Muscle of back (tissue), 13 donors: ENCODE results near the gene CDY1B. TPM values are rescaled to one million over a fixed set of nuclear protein-coding genes. Genes with fewer than 3 reads are reported as not detected.
"Not testable (repeated sequence)": the region's sequence is repeated elsewhere in the genome, so short reads cannot be mapped to it uniquely, and the experiment has no call there.

Source experiments
- DNase-seq, 3 donors: peaks; one replicate each; pipeline versions ENCODE4 v3.0.0 to v3.0.0-alpha.2; 2013
- long read RNA-seq, 9 donors: transcript quantifications; one replicate each; lab custom pipeline, GENCODE V29; 2026
- polyA plus RNA-seq, 10 donors: library from polyadenylated mRNA; unstranded; fragments of 120-200 nt; gene quantifications; one replicate each; pipeline ENCODE4 v1.2.1, GENCODE V29; 2013; ENCODE audit not compliant: insufficient read length in 10 of 10

CDY1B gene, protein sequence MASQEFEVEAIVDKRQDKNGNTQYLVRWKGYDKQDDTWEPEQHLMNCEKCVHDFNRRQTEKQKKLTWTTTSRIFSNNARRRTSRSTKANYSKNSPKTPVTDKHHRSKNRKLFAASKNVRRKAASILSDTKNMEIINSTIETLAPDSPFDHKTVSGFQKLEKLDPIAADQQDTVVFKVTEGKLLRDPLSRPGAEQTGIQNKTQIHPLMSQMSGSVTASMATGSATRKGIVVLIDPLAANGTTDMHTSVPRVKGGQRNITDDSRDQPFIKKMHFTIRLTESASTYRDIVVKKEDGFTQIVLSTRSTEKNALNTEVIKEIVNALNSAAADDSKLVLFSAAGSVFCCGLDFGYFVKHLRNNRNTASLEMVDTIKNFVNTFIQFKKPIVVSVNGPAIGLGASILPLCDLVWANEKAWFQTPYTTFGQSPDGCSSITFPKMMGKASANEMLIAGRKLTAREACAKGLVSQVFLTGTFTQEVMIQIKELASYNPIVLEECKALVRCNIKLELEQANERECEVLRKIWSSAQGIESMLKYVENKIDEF
- not detected for polyA plus RNA-seq
- long read RNA-seq, donor 1: 0 reads
- long read RNA-seq, donor 2: 0 reads
- long read RNA-seq, donor 3: 0 reads
- long read RNA-seq, donor 4: 0 reads
- long read RNA-seq, donor 5: 0 reads
- long read RNA-seq, donor 6: 0 reads
- long read RNA-seq, donor 7: 0 reads
- long read RNA-seq, donor 8: 0 reads
- long read RNA-seq, donor 9: 0 reads

GRCh38 chrY:24047919-24048318, at the start of gene CDY1B:
Gene CDY1B, minus strand, starts transcription at chrY:24048019. Its CDS starts 331 bp downstream, at chrY:24047688.
- not testable (repeated sequence) for DNase-seq

DNA sequence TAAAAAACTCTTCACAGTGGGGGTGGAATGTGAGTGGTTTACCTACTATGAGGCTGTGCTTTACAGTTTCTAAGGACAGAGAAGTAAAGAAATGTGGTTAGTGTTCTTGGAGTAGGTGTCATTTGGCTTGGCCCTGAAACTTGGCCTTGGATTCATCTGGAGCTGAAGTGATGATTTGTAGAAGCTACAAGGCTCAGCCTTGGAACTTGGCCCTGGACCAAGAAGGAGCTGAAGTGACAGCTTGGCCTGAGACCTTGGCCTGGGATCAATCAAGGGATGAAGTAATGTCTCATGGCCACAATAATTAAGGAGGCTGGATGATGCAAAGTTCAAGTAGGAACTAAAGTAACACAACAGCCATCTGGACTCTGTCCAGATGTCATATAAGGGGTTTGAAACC, 1.7 kb upstream of the CDY1B start:
- not testable (repeated sequence) for DNase-seq

GRCh38 chrY:24043209-24043608, 4.6 kb downstream of the CDY1B start:
- not testable (repeated sequence) for DNase-seq

GRCh38 chrY:24039008-24039718, 8.7 kb downstream of the CDY1B start:
- DNase-seq: not testable (repeated sequence)

GRCh38 chrY:24026212-24027103, 21.4 kb downstream of the CDY1B start:
- not testable (repeated sequence) for DNase-seq
